Kidney (tissue), 14 donors: ENCODE data around the gene FER. TPM values are rescaled to one million over a fixed set of nuclear protein-coding genes. Genes with fewer than 3 reads are reported as not detected.
"Not testable (repeated sequence)": the region's sequence is repeated elsewhere in the genome, so short reads cannot be mapped to it uniquely, and the experiment has no call there.

Experiments used
- DNase-seq, 5 donors: peaks; one replicate each; pipeline ENCODE4 v3.0.0-alpha.2; 2013 to 2020
- FAIRE-seq: peaks from 2 replicates; lab custom pipeline; 2012; peaks lifted over from hg19 to GRCh38; lab: Jason Lieb, UNC
- H3K27ac ChIP-seq, 2 donors: one replicate each; pipeline ENCODE4 v1.7.0; 2013; ENCODE audit warnings: low read depth in 2 of 2, low read length in 2 of 2, inconsistent platforms in 1 of 2
- H3K27me3 ChIP-seq: one replicate; pipeline ENCODE4 v1.7.1; 2013; ENCODE audit warnings: low read length, inconsistent platforms; ENCODE audit not compliant: control insufficient read depth, insufficient read depth
- H3K36me3 ChIP-seq, 3 donors: one replicate each; pipeline versions ENCODE4 v1.7.0 to v1.7.1; 2013; ENCODE audit warnings: low read length in 3 of 3, control low read depth in 1 of 3, inconsistent platforms in 1 of 3; ENCODE audit not compliant: insufficient read depth in 3 of 3, control insufficient read depth in 2 of 3
- H3K4me1 ChIP-seq, 3 donors: one replicate each; pipeline versions ENCODE4 v1.7.0 to v1.7.1; 2013; ENCODE audit warnings: low read length in 3 of 3, inconsistent platforms in 1 of 3, low read depth in 1 of 3; ENCODE audit not compliant: control insufficient read depth in 2 of 3, insufficient read depth in 2 of 3
- H3K4me3 ChIP-seq, 3 donors: one replicate each; pipeline versions ENCODE4 v1.7.0 to v1.8.1; 2013; ENCODE audit warnings: low read length in 3 of 3, control low read depth in 1 of 3, inconsistent platforms in 1 of 3
- H3K9ac ChIP-seq, 3 donors: one replicate each; pipeline versions ENCODE4 v1.7.0 to v1.7.1; 2013; ENCODE audit warnings: low read length in 3 of 3, control low read depth in 1 of 3, inconsistent platforms in 1 of 3
- H3K9me3 ChIP-seq, 3 donors: one replicate each; pipeline versions ENCODE4 v1.7.0 to v1.7.1; 2013; ENCODE audit warnings: low read length in 3 of 3, control low read depth in 1 of 3, inconsistent platforms in 1 of 3; ENCODE audit not compliant: control insufficient read depth in 2 of 3, insufficient read depth in 1 of 3
- intact Hi-C: fragments of 100-400 bp; cut with DNase I; formaldehyde crosslinking; loops from one replicate; pipeline ENCODE4 v1.11.1; 2022
- polyA plus RNA-seq: library from polyadenylated mRNA; stranded (reverse); fragments of 350-450 nt; fragmentation: Illumina TruSeq; extraction: RNeasy Lipid Tissue Mini Kit (QIAGEN cat#74804); gene quantifications from one replicate; pipeline ENCODE4 v1.2.3, GENCODE V29; 2014; ENCODE audit warnings: low read depth, low replicate concordance; ENCODE audit not compliant: insufficient read depth
- total RNA-seq: library from RNA; stranded (reverse); fragmentation: NEBNext Ultra II Directional; extraction: Animal tissue kit (Norgen Biotek cat#: 25700); gene quantifications from one replicate; pipeline ENCODE4 v1.2.1, GENCODE V29; 2021
- TF ChIP-seq, protein P1 (sequence below): IDR thresholded peaks from 3 replicates; pipeline ENCODE4 v1.5.1; 2012; ENCODE audit warnings: mild to moderate bottlenecking, moderate library complexity, borderline replicate concordance; ENCODE audit not compliant: insufficient read depth; ENCODE audit errors: extremely low read depth
- donor health status: control.
- donor health status: control.
- donor health status: control.
- donor health status: control.
- donor health status: control.
- donor health status: DM: yes; HTN: yes; CAD: no.
- donor health status: Normal renal cell carcinoma (clear cell type).

The FER gene
- total and polyA plus RNA-seq, 2 donors from 2014 or later, result 2.1 to 38.2 TPM

DNA sequence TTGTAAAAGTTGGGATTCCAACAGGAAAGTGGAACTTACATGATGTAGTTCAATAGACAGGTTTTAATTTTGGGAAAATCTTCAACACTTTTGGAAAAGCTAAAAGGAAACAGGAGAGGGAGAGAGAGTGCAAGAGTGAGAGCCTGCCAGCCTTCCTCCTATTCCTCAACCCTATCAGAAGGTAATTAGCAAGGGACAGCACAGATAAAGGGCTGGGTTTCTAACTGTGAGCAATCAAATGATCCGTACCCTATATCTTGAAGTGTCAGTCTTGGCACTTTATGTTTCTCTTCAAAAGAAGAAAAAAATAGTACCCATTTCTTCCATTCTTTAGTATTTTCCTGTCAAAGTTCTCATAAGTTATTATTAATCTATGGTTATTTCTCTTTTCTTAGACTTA, 79.4 kb downstream of the FER start:
- no peaks in the 10 kb centered on the region for H3K4me1 ChIP-seq
- H3K9ac ChIP-seq, result no peak overlapping the region
- no peak overlapping the region for H3K27ac ChIP-seq
- H3K27me3 ChIP-seq, result no peaks in the 10 kb centered on the region
- FAIRE-seq (no peak), DNase-seq (no peak)
- intact Hi-C loops, result no loop called here
- no peaks in the 10 kb centered on the region for H3K36me3 ChIP-seq
- no peak overlapping the region for H3K4me3 ChIP-seq
- no peaks in the 10 kb centered on the region for H3K9me3 ChIP-seq
- TF ChIP-seq, protein P1, sequence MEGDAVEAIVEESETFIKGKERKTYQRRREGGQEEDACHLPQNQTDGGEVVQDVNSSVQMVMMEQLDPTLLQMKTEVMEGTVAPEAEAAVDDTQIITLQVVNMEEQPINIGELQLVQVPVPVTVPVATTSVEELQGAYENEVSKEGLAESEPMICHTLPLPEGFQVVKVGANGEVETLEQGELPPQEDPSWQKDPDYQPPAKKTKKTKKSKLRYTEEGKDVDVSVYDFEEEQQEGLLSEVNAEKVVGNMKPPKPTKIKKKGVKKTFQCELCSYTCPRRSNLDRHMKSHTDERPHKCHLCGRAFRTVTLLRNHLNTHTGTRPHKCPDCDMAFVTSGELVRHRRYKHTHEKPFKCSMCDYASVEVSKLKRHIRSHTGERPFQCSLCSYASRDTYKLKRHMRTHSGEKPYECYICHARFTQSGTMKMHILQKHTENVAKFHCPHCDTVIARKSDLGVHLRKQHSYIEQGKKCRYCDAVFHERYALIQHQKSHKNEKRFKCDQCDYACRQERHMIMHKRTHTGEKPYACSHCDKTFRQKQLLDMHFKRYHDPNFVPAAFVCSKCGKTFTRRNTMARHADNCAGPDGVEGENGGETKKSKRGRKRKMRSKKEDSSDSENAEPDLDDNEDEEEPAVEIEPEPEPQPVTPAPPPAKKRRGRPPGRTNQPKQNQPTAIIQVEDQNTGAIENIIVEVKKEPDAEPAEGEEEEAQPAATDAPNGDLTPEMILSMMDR, result no peak

DNA sequence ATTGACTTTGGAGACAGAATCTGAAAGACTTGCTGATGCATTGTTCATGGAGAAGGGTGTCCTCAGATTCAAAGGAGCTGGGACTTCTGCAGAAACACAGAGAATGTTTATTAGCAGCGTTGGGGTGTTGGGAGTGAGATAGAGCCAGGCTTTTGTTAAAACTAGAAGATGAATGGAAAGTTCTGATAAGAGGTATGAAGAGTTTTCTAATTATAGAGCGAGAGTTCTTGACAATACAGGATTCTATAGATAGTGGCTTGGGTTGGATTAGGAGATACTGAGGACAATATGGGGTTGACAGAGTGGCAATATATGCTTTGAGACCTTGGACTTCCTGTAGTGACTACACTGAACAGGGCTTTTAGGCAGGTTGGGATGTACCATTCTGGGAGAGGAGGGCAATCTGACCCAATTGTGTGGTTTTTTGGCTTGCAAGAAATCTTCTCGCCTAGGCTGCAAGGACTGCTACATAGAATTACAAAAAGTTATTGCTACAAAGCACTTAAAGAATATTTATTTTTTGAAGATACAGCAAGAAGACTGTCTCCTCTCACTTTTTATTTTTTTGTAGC, 83.1 kb downstream of the FER start:
- intact Hi-C loops, result no loop called here
- Histone ChIP-seq H3K9ac (no peak overlapping the region), H3K36me3 (no peaks in the 10 kb centered on the region), H3K27ac (no peak overlapping the region), H3K27me3 (no peaks in the 10 kb centered on the region), H3K4me3 (no peak overlapping the region), H3K9me3 (no peaks in the 10 kb centered on the region), H3K4me1 (no peaks in the 10 kb centered on the region)
- no peak for FAIRE-seq
- TF ChIP-seq, protein P1, result no peak
- DNase-seq, result no peak

- peak; percentile 29 for FAIRE-seq
- no peaks in the 10 kb centered on the region for H3K9me3 ChIP-seq
These were observed 88.8 kb downstream of the FER start for GRCh38 chr5:108836492-108836891.

DNA sequence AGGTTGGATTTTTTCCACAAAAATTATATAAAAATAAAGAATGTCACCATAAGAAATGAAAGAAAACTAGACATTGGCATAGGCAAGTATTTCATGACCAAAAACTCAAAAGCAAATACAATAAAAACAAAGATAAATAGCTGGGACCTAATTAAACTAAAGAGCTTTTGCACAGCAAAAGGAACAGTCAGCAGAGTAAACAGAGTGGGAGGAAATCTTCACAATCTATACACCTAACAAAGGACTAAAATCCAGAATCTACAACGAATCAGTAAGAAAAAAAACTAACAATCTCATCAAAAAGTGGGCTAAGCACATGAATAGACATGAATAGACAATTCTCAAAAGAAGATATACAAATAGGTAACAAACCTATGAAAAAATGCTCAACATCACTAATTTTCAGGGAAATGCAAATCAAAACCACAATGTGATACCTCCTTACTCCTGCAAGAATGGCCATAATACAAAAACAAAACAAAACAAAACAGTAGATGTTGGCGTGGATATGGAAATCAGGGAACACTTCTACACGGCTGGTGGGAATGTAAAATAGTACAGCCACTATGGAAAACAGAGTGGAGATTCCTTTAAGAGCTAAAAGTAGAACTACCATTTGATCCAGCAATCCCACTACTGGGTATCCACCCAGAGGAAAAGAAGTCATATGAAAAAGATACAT, 94.7 kb downstream of the FER start:
- H3K4me1 ChIP-seq, H3K9me3 ChIP-seq, FAIRE-seq, DNase-seq, H3K9ac ChIP-seq, H3K27me3 ChIP-seq, H3K27ac ChIP-seq, H3K36me3 ChIP-seq, H3K4me3 ChIP-seq, intact Hi-C loops: not testable (repeated sequence)

More at GRCh38 chr5:108836492-108836891, 88.8 kb downstream of the FER start:
- H3K36me3 ChIP-seq, result no peaks in the 10 kb centered on the region
- no peaks in the 10 kb centered on the region for H3K4me1 ChIP-seq
- no peaks in the 10 kb centered on the region for H3K27me3 ChIP-seq
- TF ChIP-seq, protein P1, result no peak
- no peak overlapping the region for H3K4me3 ChIP-seq
- intact Hi-C loops, result no loop called here
- no peak overlapping the region for H3K27ac ChIP-seq
- no peak for DNase-seq
- H3K9ac ChIP-seq, result no peak overlapping the region

- H3K27ac ChIP-seq, intact Hi-C loops, H3K4me1 ChIP-seq, H3K9me3 ChIP-seq, H3K36me3 ChIP-seq, DNase-seq, FAIRE-seq, H3K27me3 ChIP-seq, H3K4me3 ChIP-seq, H3K9ac ChIP-seq: not testable (repeated sequence)
These were observed 103.4 kb downstream of the FER start for GRCh38 chr5:108851129-108851528.
